Activated naive CD4-positive, alpha-beta T cell treated with Interleukin-2 at 50 U/mL for 16 hours (primary cell): ENCODE measurements around the gene MSTO1.
"Not testable (repeated sequence)": the region's sequence is repeated elsewhere in the genome, so short reads cannot be mapped to it uniquely, and the experiment has no call there.

Experiments used
- DNase-seq: peaks from one replicate; pipeline ENCODE4 v3.0.0-alpha.2; 2020

The MSTO1 gene

DNA sequence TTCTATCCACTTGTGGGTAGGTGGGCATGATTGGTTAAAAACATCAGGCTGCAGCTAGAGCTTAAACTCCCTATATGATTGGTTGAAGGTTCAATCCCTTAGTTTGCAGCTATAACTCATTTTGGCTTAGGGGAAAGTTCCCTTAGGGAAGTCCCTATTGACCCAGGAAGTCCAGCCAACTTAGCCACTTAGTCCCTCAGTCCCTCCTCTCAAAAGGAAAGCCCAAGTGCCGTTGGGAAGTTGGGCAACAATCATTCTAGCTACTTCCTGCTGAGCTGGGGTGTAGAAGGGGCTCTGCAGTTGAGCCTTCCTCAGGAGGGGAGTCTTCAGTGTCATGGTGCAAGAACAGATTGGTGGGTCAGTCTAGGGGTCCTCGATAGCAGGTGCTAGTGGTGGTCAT, 12.2 kb downstream of the MSTO1 start:
- no peak for DNase-seq

DNA sequence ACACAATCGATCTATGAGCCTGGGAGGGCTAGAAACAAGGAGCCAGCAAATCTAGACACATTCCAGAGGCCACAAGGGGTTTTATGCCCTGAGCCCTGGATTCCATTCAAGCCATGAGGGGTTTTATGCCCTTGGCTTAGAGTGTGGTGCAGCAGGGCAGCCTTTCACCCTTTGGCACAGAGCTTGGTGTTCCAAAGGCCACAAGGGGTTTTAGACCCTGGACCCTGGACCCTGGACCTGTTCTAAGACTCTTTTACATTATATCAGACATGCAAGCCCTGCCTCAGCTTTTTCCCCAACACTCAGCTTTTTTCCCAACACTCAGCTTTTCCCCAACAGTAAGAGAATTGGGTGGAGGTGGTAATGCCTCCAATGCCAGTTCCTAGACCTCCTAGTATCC, 13.3 kb downstream of the MSTO1 start:
- no peak for DNase-seq

DNA sequence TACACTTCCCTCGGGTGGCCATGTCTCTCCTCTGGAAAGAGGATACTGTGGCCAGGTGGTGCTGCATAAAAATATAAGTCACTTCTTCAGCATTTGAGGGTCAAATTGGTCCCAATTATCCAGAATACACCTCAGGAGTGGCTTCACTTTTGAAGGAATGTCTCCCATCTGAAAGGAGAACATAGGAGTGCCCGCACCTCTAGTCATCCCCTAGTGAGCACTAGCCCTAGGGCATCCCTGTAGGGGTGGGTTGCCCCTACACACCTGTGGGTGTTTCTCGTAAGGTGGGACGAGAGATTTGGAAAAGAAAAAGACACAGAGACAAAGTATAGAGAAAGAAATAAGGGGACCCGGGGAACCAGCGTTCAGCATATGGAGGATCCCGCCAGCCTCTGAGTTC, 16.4 kb downstream of the MSTO1 start:
- DNase-seq = not testable (repeated sequence)

DNA sequence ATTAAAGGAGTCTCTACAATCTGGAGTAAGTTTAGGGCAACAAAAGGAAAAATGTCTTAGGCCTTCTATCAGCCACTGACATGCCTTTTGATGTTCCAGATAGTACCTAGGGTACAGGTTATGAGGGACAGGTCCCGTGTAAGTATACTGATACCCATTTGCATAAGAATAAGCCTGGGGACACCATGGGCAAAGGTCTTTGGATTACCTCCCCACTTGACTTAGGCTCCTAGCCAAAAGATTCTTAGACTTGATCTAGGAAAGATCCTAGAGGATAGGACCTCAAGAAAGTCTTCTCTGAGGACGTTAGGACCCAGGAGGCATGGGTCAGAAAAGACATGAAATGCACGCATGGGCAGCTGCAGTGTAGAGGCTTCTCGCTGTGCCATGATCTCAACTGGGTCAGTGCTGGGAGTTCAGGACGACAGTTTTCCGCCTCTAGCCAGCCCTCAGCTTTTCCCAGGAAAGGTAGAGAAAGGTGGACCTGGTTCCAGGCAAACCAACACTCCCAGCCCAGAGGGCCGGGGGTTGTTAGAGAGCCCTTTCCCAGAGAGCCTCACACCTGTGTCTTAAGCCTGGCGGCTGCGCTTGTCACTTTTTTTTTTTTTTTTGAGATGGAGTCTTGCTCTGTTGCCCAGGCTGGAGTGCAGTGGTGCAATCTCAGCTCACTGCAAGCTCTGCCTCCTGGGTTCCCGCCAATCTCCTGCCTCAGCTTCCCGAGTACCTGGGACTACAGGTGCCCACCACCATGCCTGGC, 26.6 kb downstream of the MSTO1 start:
- no peak for DNase-seq

DNA sequence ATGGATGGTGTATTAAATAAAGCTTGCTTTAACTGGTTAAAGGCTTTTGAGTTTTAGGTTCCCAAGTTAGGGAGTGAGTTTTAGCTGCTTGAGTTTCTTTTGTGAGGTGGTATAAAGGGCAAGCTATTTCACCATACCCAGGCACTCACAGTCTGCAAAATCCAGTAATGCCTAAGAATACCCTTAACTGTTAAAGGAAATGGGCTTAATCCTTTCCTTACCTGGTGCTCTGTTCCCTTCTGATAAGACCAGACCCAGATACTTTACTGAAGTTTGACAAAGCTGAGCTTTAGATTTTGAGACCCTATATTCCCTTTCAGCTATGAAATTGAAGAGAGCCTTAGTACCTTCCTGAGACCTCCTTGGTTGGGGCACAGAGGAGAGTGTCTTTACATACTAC, 30.3 kb downstream of the MSTO1 start:
- no peak for DNase-seq

DNA sequence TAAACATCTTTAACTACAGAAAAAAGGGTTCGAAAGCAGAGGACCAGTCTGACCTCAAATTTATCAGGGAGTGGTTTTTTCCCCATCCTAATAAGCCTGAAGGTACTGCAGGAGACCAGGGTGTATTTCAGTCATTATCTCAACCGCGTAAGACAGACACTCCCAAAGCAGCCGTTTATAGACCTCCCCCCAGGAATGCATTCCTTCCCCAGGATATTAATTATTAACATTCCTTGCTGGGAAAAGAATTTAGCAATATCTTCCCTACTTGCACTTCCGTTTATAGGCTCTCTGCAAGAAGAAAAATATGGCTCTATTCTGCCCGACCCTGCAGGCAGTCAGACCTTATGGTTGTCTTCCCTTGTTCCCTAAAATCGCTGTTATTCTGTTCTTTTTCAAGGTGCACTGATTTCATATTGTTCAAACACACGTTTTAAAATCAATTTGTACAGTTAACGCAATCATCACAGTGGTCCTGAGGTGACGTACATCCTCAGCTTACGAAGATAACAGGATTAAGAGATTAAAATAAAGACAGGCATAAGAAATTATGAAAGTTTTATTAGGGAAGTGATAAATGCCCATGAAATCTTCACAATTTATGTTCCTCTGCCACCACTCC, 32.7 kb downstream of the MSTO1 start:
- DNase-seq = not testable (repeated sequence)

DNA sequence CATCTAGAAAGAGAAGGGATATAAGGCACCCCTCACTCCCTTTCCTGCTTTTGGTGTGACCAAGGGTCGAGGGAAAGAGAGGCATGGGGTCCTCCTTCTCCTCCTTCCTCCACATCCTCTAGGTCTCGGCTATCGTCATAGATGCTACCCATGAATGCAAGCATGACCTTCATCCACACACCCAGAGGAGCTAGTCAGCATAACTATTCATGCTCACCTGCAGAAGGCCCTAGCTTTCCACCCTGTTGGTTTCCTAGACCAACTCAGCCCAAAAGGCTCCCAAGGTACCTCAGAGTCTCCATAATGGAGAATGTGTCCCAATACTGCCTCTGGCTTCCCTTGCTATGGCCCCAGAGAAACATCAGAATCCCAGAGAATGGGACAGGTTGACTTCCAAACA, 33.2 kb downstream of the MSTO1 start:
- DNase-seq = no peak

DNA sequence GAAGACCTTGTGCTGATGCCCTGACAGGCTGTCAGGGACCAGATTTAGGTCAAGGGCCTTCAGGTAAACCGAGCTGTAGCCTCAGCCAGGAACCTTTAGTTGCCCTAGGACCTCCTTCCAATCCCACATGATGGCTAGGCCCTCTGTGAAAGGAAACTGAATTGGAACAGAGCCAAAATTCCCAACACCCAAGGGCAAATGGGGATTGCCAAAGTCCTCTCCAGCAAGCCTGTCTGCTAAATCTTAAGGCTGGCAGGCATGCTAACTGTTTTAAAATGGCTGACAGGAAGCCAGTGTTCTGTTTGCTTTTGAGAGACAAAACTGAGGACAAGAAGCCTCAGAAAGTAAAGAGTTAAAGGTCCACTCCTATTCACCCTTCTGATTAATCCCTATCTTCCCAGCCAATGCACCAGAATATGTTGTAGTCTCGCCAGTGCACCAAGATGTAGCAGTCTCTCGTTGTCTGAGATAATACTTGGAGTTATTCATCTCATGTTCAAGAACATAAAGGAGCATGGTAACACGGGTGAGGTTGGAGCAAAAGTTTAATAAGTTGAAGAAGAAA, 35.1 kb downstream of the MSTO1 start:
- DNase-seq = no peak

DNA sequence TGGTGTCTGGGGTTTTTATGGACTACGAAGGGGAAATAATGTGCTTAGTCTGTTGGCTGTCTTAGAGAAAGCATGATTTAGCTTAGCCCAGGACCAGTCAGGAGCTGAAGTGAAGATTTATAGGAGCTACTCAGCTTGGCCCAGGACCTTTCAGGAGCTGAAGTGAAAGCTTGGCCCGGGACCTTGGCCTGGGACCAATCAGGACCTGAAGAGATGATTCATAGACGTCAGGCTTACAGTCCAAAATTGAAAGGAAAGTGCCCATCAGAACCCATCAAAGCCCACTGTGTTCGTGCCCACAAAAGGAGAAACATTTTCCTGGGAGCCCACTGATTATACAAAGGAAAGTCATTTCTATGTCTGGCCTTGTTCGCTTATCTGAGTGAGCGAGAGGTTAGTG, 35.6 kb downstream of the MSTO1 start:
- DNase-seq = no peak

DNA sequence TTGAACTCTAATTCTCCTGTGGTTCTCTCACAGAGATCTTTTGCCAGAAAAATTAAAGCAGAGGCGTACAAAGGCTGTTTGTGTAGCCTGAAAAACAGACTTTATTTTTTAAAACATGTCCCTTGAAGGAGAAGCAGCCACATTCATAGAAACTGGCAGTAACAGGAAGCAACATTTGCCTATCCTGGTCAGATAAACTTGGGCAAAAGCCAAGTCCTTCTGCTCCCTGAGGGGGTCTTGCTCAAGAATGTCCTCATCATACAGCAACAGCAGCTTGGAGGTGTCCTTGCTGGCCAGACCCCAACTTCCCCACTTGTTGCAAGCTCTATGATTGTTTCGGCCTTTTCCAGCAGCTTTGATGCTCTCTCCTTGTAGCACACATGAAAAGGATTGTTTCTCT, 36.3 kb downstream of the MSTO1 start:
- no peak for DNase-seq

DNA sequence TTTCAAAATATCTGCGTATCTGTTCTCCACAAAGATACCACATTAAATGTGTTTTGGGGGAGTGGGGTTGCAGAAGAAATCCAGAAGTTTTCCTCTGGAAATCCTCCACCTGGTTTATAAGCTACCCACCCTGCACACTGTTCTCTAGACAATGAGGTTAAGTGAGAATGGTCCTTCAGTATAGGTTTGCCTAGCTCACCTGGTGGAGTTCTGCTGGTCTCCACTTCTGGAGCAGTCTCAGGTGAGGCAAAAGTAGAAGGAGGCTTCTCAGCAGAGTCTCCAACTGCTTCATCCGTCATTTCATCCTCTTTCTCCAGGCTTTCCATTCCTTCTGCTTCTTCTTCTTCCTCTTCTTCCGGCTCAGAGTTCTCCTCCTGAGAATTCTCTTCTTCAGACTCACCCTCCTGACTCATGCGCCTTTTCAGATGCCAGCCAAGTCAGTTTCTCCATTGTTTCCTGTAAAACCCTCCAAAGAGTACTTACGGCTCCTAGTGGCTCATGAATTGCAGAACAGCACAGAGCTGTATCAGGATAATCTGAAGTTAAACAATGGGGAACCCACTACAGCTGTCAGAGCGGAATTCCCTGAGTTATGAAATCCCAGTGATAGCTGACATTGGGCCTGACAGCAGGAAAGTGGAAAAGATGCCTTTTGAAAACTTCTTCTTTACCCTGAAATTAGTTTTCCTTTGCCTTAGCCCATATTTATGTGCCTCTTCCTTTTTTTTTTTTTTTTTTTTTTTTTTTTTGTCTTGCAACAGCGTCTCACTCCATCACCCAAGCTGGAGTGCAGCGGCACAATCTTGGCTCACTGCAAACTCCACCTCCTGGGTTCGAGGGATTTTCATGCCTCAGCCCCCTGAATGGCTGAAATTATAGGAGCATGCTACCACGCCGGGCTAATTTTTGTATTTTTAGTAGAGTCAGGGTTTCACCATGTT, 38.5 kb downstream of the MSTO1 start:
- no peak for DNase-seq

DNA sequence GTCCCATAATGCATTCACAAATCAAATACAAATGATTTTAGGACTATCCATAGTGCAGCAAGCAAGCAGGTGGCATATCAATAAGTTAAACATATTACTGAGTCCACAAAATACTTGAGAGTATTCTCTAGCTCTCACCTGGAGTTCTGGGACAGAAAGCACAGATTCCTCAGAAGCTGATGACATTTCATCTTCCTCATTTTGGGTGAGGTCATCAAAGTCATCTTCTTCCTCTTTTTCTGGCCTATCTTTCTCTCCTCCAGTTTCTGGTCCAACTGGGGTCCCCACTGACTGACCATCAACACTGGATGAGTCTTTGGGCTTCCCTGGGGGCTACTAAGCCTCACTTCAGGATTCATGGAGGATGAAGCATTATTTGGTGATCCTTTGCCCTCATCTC, 39.7 kb downstream of the MSTO1 start:
- DNase-seq = no peak

DNA sequence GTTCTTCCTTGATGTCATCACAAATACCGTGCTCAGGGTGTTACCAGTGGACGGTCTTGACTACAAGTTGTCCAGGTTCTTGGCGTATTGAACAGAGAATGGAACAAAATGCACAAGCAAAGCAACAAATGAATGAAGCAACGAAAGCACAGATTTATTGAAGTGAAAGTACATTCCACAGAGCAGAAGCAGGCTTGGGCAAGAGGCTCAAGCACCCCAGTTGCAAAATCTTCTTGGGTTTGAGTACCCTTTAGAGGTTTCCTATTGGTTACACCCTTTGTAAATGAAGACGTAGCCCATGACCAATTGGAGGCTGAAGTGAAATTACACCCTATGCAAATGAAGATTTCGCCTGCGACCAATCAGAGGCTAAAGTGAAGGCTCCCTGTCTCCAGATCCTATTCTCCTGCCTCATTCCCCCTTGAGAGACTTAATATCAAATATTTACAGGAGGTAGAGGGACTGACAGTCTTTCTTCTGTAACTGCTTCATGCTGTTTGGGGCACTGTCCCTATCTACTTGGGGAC, 40.3 kb downstream of the MSTO1 start:
- no peak for DNase-seq

DNA sequence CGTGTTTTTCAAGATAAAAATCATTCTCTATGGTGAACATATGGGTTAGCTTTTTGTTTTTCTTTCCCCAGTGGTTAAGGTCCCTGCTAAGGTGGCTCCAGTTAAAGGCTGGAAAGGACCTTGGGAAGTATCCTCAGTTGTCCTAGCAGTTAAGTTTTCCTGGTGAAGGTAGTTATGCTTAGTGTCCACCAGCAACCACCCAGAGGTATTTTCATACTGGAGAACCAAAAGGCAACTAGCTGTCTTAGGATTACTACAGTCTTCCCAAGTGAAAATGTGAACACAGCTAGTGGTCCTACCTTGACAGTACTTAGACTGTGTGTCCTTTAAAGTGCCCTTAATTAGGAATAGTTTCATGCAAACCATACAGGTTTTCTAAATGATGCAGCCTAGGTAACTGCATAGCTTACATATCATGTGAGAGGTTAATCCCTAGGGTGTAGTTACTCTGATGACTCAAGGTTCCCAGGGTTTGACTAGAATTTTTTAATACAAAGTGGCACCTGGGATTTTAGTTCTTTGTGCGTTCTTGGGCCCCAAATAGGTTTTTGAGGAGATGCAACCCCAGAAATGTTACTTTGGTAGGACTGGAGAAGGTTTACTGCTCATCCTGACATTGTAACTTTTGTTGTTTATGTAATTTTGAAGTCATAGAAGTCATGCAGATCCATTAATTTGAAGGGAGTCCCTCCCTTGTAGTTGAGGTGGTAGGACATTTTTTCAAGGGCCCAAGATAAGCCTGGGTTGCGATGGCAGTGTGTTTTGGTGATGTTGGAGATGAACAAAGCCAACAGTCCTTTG, 42.0 kb downstream of the MSTO1 start:
- DNase-seq = no peak

DNA sequence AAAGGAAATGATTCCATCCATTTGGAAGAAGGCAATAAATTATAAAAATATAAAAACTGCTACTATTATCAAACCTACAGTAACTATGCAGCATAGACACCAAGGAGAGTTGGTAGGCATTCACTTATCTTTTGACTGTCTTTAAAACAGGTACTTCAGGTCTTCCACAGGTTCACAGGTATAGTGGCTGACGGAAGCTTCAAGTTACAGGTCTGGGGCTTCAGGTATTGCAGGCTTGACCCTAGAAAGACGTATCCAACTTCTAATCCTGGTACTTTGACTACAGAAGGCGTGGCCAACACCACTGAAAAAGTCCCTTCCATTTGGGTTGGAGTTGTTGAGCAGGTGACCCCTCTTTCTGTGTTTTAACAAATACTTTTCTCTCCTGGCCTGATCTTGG, 42.9 kb downstream of the MSTO1 start:
- DNase-seq = no peak

DNA sequence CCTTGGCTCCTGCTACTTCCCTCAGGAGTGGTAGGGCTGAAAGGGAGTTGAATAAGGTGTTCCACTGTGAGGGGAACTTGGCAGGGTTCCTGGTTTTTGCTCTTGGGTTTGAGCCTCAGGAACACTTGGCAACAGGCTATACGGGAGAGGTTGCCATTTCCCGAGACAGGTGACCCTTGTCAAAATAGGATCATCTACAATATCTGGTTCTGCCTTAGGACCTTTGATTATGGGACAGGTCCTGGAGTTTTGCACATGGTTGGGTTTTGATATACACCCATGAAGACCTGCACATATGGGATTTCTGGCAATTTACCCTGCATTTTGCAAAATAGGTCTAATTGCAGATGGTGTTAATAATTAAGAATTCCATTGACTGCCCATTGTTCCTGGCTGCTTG, 47.4 kb downstream of the MSTO1 start:
- DNase-seq = no peak

DNA sequence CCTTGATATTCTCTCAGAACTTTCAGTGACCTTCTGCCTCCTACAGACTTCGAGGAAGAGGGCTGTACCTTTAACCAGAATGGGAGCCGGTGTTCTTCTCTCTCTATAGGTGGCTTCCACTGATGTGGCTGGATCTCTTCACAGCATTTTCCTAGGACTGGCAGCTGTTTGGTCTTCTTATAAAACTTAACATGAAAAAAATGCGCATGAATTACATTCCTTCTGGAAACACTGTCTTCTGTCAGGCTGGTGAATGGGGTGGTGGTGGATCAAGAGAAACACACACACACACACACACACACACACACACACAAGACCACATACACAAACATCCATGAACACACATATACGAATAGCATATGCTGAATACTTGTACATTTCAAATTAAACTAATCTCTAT, 51.2 kb downstream of the MSTO1 start:
- DNase-seq = not testable (repeated sequence)
